ENCODE results near the gene POU6F1.
A peak's percentile ranks its signal among the peaks of the same experiment; 100 is the strongest.

The POU6F1 gene

DNA sequence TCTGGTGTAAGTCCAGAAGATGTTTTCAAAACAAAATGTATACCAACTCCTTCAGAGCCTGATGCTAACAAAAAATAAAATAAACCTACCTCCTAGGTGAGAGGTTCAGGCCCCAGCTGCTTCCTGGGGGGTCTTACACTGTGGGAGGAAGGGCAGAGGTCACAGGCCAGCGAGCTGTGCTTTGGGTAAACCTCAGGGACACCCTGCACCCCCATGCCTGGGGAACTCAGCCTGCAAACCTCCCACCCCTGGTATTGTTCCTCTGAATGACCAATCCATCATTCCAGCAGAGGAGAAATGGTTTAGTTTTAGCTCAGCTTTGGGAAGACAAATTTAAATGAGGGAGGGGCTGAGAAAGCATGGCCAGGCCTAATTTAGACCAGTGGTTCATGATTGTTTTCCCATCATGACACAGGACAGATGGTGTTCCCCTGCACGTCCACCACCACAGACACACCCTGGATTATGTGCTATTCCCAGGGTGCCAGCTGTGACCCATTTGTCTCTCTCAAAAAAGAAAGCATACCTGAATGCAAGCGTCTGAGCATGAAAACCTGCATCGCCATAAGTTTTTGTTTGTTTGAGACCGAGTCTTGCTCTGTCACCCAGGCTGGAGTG, 30.4 kb downstream of the POU6F1 start:
- TF ChIP-seq TEAD4 (IDR thresholded peaks at IDR 0.05) (no peak), REST (IDR thresholded peaks at IDR 0.05; ENCODE audit: low read depth) (no peak), EP300 (IDR thresholded peaks at IDR 0.05; ENCODE audit: borderline replicate concordance) (no peak), TCF12 (IDR thresholded peaks at IDR 0.05; ENCODE audit: low read depth) (no peak), CREB1 (IDR thresholded peaks at IDR 0.05; ENCODE audit: low read depth) (no peak), FOXM1 (IDR thresholded peaks at IDR 0.05; ENCODE audit: borderline replicate concordance, low read depth) (no peak), ZBTB7A (IDR thresholded peaks at IDR 0.05; ENCODE audit: low read depth) (no peak)
- TF ChIP-seq, protein P1, sequence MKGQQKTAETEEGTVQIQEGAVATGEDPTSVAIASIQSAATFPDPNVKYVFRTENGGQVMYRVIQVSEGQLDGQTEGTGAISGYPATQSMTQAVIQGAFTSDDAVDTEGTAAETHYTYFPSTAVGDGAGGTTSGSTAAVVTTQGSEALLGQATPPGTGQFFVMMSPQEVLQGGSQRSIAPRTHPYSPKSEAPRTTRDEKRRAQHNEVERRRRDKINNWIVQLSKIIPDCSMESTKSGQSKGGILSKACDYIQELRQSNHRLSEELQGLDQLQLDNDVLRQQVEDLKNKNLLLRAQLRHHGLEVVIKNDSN (IDR thresholded peaks at IDR 0.05), result no peak

- TF ChIP-seq YY1 (IDR thresholded peaks at IDR 0.05; ENCODE audit: low read depth), result no peak
- no peak for TF ChIP-seq FOXM1 (IDR thresholded peaks at IDR 0.05; ENCODE audit: borderline replicate concordance, low read depth)
Observed at GRCh38 chr12:51186465-51187085, 31.3 kb downstream of the POU6F1 start.

GRCh38 chr12:51185171-51185717, 32.6 kb downstream of the POU6F1 start:
- TF ChIP-seq TAF1 (IDR thresholded peaks at IDR 0.05; ENCODE audit: low read depth) (no peak), TEAD4 (IDR thresholded peaks at IDR 0.05) (no peak), RAD21 (IDR thresholded peaks at IDR 0.05; ENCODE audit: low read depth) (no peak), EGR1 (IDR thresholded peaks at IDR 0.05) (no peak), EP300 (IDR thresholded peaks at IDR 0.05; ENCODE audit: borderline replicate concordance) (no peak), REST (IDR thresholded peaks at IDR 0.05; ENCODE audit: low read depth) (no peak), YY1 (IDR thresholded peaks at IDR 0.05; ENCODE audit: low read depth) (no peak), ZBTB7A (IDR thresholded peaks at IDR 0.05; ENCODE audit: low read depth) (no peak), NFIC (IDR thresholded peaks at IDR 0.05) (no peak), CREB1 (IDR thresholded peaks at IDR 0.05; ENCODE audit: low read depth) (no peak), CEBPB (IDR thresholded peaks at IDR 0.05) (no peak), FOXM1 (IDR thresholded peaks at IDR 0.05; ENCODE audit: borderline replicate concordance, low read depth) (no peak), TCF12 (IDR thresholded peaks at IDR 0.05; ENCODE audit: low read depth) (no peak)
- TF ChIP-seq, protein P1 (IDR thresholded peaks at IDR 0.05), result no peak
- TF ChIP-seq, protein P2, sequence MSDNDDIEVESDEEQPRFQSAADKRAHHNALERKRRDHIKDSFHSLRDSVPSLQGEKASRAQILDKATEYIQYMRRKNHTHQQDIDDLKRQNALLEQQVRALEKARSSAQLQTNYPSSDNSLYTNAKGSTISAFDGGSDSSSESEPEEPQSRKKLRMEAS (IDR thresholded peaks at IDR 0.05), result no peak

DNA sequence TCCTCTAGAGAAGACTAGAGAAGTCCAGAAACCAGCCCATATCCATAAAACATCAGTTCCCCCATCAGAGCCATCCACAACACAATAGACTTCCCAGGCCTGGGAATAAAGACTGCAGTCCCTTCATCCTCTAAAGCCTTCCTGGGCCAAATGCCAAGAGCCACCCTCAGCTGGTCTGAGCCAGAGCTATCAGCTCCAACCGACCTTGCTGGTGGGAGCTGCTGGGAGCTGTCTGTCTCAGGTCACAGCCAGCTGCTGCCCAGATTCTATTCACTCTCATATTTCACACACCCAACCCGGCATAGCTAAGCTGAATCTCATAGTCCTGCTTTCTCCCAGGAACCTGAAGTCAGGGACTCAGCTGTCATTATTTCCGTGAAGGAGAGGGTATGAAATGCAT, 34.0 kb downstream of the POU6F1 start:
- peak; percentile 66 for TF ChIP-seq NFIC (IDR thresholded peaks at IDR 0.05)
- no peak for TF ChIP-seq EGR1 (IDR thresholded peaks at IDR 0.05)

- no peak for TF ChIP-seq TEAD4 (IDR thresholded peaks at IDR 0.05)
- TF ChIP-seq TCF12 (IDR thresholded peaks at IDR 0.05; ENCODE audit: low read depth), result no peak
- TF ChIP-seq, protein P2 (IDR thresholded peaks at IDR 0.05), result no peak
- TF ChIP-seq FOXM1 (IDR thresholded peaks at IDR 0.05; ENCODE audit: borderline replicate concordance, low read depth), result no peak
- no peak for TF ChIP-seq CEBPB (IDR thresholded peaks at IDR 0.05)
- TF ChIP-seq RAD21 (IDR thresholded peaks at IDR 0.05; ENCODE audit: low read depth), result no peak
- TF ChIP-seq YY1 (IDR thresholded peaks at IDR 0.05; ENCODE audit: low read depth), result no peak
- no peak for TF ChIP-seq TAF1 (IDR thresholded peaks at IDR 0.05; ENCODE audit: low read depth)
- no peak for TF ChIP-seq EP300 (IDR thresholded peaks at IDR 0.05; ENCODE audit: borderline replicate concordance)
- TF ChIP-seq ZBTB7A (IDR thresholded peaks at IDR 0.05; ENCODE audit: low read depth), result no peak
- no peak for TF ChIP-seq EGR1 (IDR thresholded peaks at IDR 0.05)
Observed at GRCh38 chr12:51183349-51183748, 34.5 kb downstream of the POU6F1 start.

- TF ChIP-seq ZBTB7A (IDR thresholded peaks at IDR 0.05; ENCODE audit: low read depth), result no peak
- TF ChIP-seq, protein P2 (IDR thresholded peaks at IDR 0.05), result no peak
- no peak for TF ChIP-seq TAF1 (IDR thresholded peaks at IDR 0.05; ENCODE audit: low read depth)
- no peak for TF ChIP-seq NFIC (IDR thresholded peaks at IDR 0.05)
- TF ChIP-seq CEBPB (IDR thresholded peaks at IDR 0.05), result no peak
- no peak for TF ChIP-seq FOXM1 (IDR thresholded peaks at IDR 0.05; ENCODE audit: borderline replicate concordance, low read depth)
- TF ChIP-seq YY1 (IDR thresholded peaks at IDR 0.05; ENCODE audit: low read depth), result no peak
- no peak for TF ChIP-seq TEAD4 (IDR thresholded peaks at IDR 0.05)
- TF ChIP-seq, protein P1 (IDR thresholded peaks at IDR 0.05), result no peak
- no peak for TF ChIP-seq EGR1 (IDR thresholded peaks at IDR 0.05)
- no peak for TF ChIP-seq REST (IDR thresholded peaks at IDR 0.05; ENCODE audit: low read depth)
- no peak for TF ChIP-seq RAD21 (IDR thresholded peaks at IDR 0.05; ENCODE audit: low read depth)
- TF ChIP-seq CREB1 (IDR thresholded peaks at IDR 0.05; ENCODE audit: low read depth), result no peak
- TF ChIP-seq TCF12 (IDR thresholded peaks at IDR 0.05; ENCODE audit: low read depth), result no peak
- no peak for TF ChIP-seq EP300 (IDR thresholded peaks at IDR 0.05; ENCODE audit: borderline replicate concordance)
Observed at GRCh38 chr12:51181558-51181957, 36.3 kb downstream of the POU6F1 start.

All from Ishikawa (cell line).